GM21737 (cell line): ENCODE results near the gene GAB3.
A peak's percentile ranks its signal among the peaks of the same experiment; 100 is the strongest.
"Not testable (repeated sequence)": the region's sequence is repeated elsewhere in the genome, so short reads cannot be mapped to it uniquely, and the experiment has no call there.

Experiments used
- ATAC-seq: cut with Tn5 transposase; IDR thresholded peaks from one replicate; pipeline ENCODE4 v1.9.1; 2021; ENCODE audit warnings: mild to moderate bottlenecking, moderate library complexity; ENCODE audit not compliant: unreplicated experiment

The GAB3 gene

GRCh38 chrX:154721155-154721554 lies 29.7 kb downstream of the GAB3 start:
- no peak for ATAC-seq

GRCh38 chrX:154720067-154720466 lies 30.8 kb downstream of the GAB3 start:
- no peak for ATAC-seq

DNA sequence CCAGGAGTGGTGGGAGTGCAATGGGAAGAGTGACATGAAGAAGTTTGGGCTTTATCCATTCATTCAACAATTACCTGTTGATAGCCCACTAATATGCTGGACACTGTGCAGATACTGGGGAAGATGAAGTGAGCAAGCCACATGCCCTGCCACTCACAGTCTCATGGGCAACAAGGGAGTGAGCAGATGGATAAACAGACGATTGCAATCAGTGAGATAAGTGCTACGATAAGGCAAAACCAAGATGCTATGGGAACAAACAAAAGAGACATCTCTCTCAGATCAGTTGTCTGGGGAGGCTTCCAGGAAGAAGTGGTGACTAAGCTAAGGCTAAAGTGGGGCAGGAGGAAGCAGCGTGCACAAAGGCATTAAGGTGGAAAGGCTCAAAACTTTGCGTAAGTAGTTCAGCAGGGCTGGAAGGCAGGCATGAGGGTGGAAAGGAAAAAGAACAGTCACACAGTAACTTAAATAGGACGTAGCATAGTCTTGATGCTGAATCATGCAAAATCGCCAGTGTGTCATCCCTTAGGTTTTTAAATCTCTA lies 31.7 kb downstream of the GAB3 start:
- ATAC-seq = no peak

GRCh38 chrX:154718616-154719015 lies 32.3 kb downstream of the GAB3 start:
- no peak for ATAC-seq

- ATAC-seq = no peak
Measured at GRCh38 chrX:154717824-154718223, 33.1 kb downstream of the GAB3 start.

- ATAC-seq = no peak
Measured at GRCh38 chrX:154715825-154716224, 35.1 kb downstream of the GAB3 start.

- ATAC-seq = no peak
Measured at GRCh38 chrX:154714925-154715324, 36.0 kb downstream of the GAB3 start.

DNA sequence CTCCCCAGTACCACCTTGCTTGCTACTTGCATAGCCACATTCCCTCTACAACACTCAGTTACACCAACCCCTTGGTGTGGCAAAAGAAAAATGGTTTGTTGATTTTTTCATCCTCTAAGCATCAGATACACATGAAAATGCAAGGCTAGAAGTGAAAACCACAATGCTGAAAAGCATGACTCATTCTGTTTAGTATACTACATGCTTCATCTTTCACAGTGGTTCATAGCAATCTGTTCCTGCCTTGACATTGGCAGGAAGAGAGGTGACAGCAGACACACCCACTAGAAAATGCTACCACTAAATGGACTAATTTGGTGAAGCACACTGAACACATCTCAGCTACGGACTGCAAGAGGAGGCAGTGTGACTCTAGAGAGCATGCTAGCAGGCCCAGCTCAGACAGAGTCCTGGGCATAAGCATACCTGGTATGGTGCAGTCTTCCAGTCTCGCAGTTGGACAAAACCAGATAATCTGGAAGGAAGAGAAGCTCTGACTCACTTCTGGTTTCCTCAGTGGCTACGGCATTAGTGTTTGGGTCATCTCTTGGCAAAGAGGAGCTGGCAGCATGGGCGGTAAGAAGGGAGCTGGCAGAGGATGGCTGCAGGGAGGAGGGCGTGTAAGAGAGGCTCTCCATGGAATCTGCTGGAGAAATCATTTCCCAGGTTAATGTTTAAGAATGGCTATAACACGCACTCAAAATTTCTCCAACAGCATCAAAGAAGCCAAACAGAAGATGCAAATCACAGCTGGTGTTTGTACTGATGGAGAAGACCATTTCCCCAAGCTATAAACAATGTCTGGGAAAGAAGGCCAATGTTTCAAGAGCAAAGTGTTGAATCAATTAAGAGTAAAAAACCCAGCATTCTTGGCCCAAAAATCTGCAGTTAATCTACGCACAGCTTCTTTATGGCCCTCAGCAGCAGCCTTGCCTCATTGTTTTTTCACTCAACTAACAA lies 37.8 kb downstream of the GAB3 start:
- peak; percentile 89 for ATAC-seq

GRCh38 chrX:154711264-154711663 lies 39.6 kb downstream of the GAB3 start:
- ATAC-seq = no peak

GRCh38 chrX:154710309-154710708 lies 40.6 kb downstream of the GAB3 start:
- ATAC-seq = no peak

- ATAC-seq = no peak
Measured at GRCh38 chrX:154698630-154699248, 52.1 kb downstream of the GAB3 start.

- no peak for ATAC-seq
Measured at GRCh38 chrX:154696676-154697045, 54.2 kb downstream of the GAB3 start.

GRCh38 chrX:154695911-154696675 lies 54.8 kb downstream of the GAB3 start:
- no peak for ATAC-seq

DNA sequence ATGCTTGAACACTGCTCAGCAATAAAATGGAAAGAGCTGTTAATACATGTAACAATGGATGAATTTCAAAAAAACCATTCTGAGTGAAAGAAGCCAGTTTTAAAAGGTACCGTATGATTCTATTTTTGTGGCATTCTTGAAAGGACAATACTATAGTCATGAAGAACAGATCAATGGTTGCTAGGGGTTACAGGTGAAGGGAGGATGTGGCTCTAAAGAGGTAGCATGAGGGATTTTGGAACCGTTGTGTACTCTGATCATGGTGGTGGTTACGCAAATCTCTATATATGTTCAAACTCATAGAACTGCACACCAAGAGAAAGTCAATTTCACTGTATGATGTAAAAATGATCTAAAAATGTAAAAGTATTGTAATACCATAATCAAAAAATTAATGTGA lies 57.5 kb downstream of the GAB3 start:
- ATAC-seq = no peak

GRCh38 chrX:154690438-154690837 lies 60.4 kb downstream of the GAB3 start:
- ATAC-seq = not testable (repeated sequence)

DNA sequence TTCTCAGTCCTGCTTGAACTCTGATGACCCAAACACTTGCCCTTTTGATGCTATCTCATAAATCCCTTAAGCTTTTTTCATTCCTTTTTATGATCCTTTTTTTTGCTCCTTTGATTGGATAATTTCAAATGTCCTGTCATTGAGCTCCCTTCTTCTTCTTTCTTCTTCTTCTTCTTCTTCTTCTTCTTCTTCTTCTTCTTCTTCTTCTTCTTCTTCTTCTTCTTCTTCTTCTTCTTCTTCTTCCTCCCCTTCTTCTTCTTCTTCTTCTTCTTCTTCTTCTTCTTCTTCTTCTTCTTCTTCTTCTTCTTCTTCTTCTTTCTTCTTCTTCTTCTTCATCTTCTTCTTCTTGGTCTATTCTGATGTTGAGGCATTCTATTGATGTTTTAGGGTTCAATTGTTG lies 78.8 kb downstream of the GAB3 start:
- not testable (repeated sequence) for ATAC-seq

DNA sequence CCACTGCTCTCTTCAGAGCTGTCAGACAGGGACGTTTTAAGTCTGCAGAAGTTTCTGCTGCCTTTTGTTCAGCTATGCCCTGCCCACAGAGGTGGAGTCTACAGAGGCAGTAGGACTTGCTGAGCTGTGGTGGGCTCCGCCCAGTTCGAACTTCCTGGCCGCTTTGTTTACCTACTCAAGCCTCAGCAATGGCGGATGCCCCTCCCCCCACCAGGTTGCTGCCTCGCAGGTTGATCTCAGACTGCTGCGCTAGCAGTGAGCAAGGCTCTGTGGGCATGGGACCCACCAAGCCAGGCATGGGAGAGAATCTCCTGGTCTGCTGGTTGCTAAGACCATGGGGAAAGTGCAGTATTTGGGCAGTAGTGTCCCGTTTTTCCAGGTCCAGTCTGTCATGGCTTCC lies 80.0 kb downstream of the GAB3 start:
- not testable (repeated sequence) for ATAC-seq

DNA sequence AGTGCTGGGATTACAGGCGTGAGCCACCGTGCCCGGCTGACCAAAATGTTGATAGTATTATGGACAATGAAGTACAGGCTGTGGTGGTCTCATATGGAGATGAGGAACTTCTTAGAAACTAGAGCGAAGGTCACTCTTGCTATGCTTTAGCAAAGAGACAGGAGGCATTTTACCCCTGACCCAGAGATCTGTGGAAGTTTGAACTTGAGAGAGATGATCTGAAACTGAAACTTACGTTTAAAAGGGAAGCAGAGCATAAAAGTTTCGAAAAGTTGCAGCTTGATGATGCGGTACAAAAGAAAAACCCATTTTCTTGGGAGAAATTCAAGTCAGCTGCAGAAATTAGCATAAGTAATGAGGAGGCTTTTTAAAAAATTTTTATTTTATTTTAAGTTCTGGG lies 89.0 kb downstream of the GAB3 start:
- no peak for ATAC-seq

- no peak for ATAC-seq
Measured at GRCh38 chrX:154661170-154661569, 89.7 kb downstream of the GAB3 start.

- ATAC-seq = no peak
Measured at GRCh38 chrX:154660541-154660940, 90.3 kb downstream of the GAB3 start.

GRCh38 chrX:154658957-154659356 lies 91.9 kb downstream of the GAB3 start:
- no peak for ATAC-seq
